Lower leg skin (tissue), 4 donors: ENCODE results near the gene KCNG2. TPM values are rescaled to one million over a fixed set of nuclear protein-coding genes. Genes with fewer than 3 reads are reported as not detected.

Experiments
- DNase-seq, 2 donors: peaks; one replicate each; pipeline ENCODE4 v3.0.0-alpha.2; 2019; ENCODE audit warnings: low spot score in 2 of 2
- H3K4me3 ChIP-seq: fragments of 200-600 bp; sonication (generic); 2 replicates; pipeline ENCODE4 v1.5.1; 2017; ENCODE audit warnings: mild to moderate bottlenecking, low read depth; ENCODE audit not compliant: poor library complexity, severe bottlenecking
- CTCF ChIP-seq, 3 donors: fragments of 450-650 bp; IDR thresholded peaks; one replicate each; pipeline ENCODE4 v1.5.1; 2016; ENCODE audit warnings: antibody characterized with exemption in 3 of 3, mild to moderate bottlenecking in 3 of 3, moderate library complexity in 2 of 3
- POLR2A ChIP-seq, 2 donors: fragments of 450-650 bp; IDR thresholded peaks; one replicate each; pipeline ENCODE4 v1.6.1; 2016 to 2017; ENCODE audit warnings: antibody characterized with exemption in 2 of 2, mild to moderate bottlenecking in 1 of 2, moderate library complexity in 1 of 2
- WGBS, 2 donors: methylation state at CpG; one replicate each; pipeline ENCODE4 v1.1.5; 2018; 5-methylcytosine and 5-hydroxymethylcytosine counted together
- intact Hi-C: fragments of 100-400 bp; cut with DNase I; formaldehyde crosslinking; loops from one replicate; pipeline ENCODE4 v1.15.0; 2023; ENCODE audit warnings: low total_unique reads
- total RNA-seq, 4 donors: library from RNA; depleted of rRNA; stranded (reverse); fragments of >200 nt; gene quantifications; one replicate each; pipeline ENCODE4 v1.1.0, GENCODE V29; 2016

Gene KCNG2
- total RNA-seq, 4 donors from 2014 or later: 0.84 TPM; not detected in 3

- 91 to 97% methylated on average over 5 of the region's 5 CpGs for WGBS, 2 donors
- intact Hi-C loops: no loop called here
- DNase-seq: no peak
- TF ChIP-seq CTCF (IDR thresholded peaks at IDR 0.05) (no peak), POLR2A (IDR thresholded peaks at IDR 0.05) (no peak)
- H3K4me3 ChIP-seq: no peak overlapping the region
Observed at GRCh38 chr18:79828258-79828657, 30.5 kb downstream of the KCNG2 start.

GRCh38 chr18:79829136-79829854, 31.6 kb downstream of the KCNG2 start:
- TF ChIP-seq POLR2A (IDR thresholded peaks at IDR 0.05): no peak
- TF ChIP-seq CTCF (IDR thresholded peaks at IDR 0.05): no peak
- intact Hi-C loops: no loop called here
- WGBS, 2 donors: 85 to 96% methylated on average over 17 of the region's 17 CpGs
- no peak overlapping the region for H3K4me3 ChIP-seq
- no peak for DNase-seq

GRCh38 chr18:79832169-79832568, 34.4 kb downstream of the KCNG2 start:
- TF ChIP-seq POLR2A (IDR thresholded peaks at IDR 0.05) (no peak), CTCF (IDR thresholded peaks at IDR 0.05) (no peak)
- intact Hi-C loops: no loop called here
- H3K4me3 ChIP-seq: no peak overlapping the region
- no peak for DNase-seq
- WGBS, 2 donors: 82 to 97% methylated on average over 3 of the region's 3 CpGs

- no peak for DNase-seq
- no peak for TF ChIP-seq POLR2A (IDR thresholded peaks at IDR 0.05)
- TF ChIP-seq CTCF (IDR thresholded peaks at IDR 0.05): no peak
- WGBS, 2 donors: 62 to 66% methylated on average over 6 of the region's 6 CpGs
- intact Hi-C loops: loop anchor here (5.0 kb wide), 1 partner anchor 868 kb away; no protein-coding TSS in a partner anchor
- H3K4me3 ChIP-seq: no peak overlapping the region
Observed at GRCh38 chr18:79834834-79835233, 37.1 kb downstream of the KCNG2 start.

- peak in 1 of 2 donors; percentile 63 for DNase-seq
- TF ChIP-seq POLR2A (IDR thresholded peaks at IDR 0.05) (no peak), CTCF (IDR thresholded peaks at IDR 0.05) (no peak)
- WGBS, 2 donors: 92 to 93% methylated on average over 4 of the region's 4 CpGs
Observed at GRCh38 chr18:79841936-79842335, 44.2 kb downstream of the KCNG2 start.

More at GRCh38 chr18:79841936-79842335, 44.2 kb downstream of the KCNG2 start:
- H3K4me3 ChIP-seq: no peak overlapping the region
- intact Hi-C loops: no loop called here
